GM13976 (cell line): ENCODE results near the gene FREM2.

ENCODE experiments used
- DNase-seq: peaks from one replicate; pipeline ENCODE4 v3.0.0; 2012; ENCODE audit warnings: low spot score
- in situ Hi-C: fragments of 300-500 bp; cut with MboI; formaldehyde crosslinking; loops from one replicate; pipeline ENCODE4 v1.12.0; 2022; ENCODE audit warnings: low sequenced_read_pairs, mixed read lengths, inconsistent platforms; ENCODE audit not compliant: unreplicated experiment
- TF ChIP-seq, protein P1 (sequence below): IDR thresholded peaks from 2 replicates; pipeline ENCODE4 v1.5.1; 2012; ENCODE audit warnings: borderline replicate concordance, mild to moderate bottlenecking; ENCODE audit not compliant: insufficient read depth; ENCODE audit errors: extremely low read depth, missing control alignments, control extremely low read depth

The FREM2 gene

GRCh38 chr13:38657191-38657590 lies 29.7 kb upstream of the FREM2 start:
- in situ Hi-C loops = no loop called here
- no peak for DNase-seq
- TF ChIP-seq, protein P1, sequence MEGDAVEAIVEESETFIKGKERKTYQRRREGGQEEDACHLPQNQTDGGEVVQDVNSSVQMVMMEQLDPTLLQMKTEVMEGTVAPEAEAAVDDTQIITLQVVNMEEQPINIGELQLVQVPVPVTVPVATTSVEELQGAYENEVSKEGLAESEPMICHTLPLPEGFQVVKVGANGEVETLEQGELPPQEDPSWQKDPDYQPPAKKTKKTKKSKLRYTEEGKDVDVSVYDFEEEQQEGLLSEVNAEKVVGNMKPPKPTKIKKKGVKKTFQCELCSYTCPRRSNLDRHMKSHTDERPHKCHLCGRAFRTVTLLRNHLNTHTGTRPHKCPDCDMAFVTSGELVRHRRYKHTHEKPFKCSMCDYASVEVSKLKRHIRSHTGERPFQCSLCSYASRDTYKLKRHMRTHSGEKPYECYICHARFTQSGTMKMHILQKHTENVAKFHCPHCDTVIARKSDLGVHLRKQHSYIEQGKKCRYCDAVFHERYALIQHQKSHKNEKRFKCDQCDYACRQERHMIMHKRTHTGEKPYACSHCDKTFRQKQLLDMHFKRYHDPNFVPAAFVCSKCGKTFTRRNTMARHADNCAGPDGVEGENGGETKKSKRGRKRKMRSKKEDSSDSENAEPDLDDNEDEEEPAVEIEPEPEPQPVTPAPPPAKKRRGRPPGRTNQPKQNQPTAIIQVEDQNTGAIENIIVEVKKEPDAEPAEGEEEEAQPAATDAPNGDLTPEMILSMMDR = no peak

GRCh38 chr13:38658906-38659305 lies 28.0 kb upstream of the FREM2 start:
- no peak for DNase-seq
- in situ Hi-C loops = no loop called here
- TF ChIP-seq, protein P1 = no peak

GRCh38 chr13:38661010-38661675 lies 25.7 kb upstream of the FREM2 start:
- in situ Hi-C loops = no loop called here
- TF ChIP-seq, protein P1 = no peak

GRCh38 chr13:38662362-38662761 lies 24.5 kb upstream of the FREM2 start:
- TF ChIP-seq, protein P1 = no peak
- in situ Hi-C loops = no loop called here
- DNase-seq = no peak

More at GRCh38 chr13:38661010-38661675, 25.7 kb upstream of the FREM2 start:
- no peak for DNase-seq

DNA sequence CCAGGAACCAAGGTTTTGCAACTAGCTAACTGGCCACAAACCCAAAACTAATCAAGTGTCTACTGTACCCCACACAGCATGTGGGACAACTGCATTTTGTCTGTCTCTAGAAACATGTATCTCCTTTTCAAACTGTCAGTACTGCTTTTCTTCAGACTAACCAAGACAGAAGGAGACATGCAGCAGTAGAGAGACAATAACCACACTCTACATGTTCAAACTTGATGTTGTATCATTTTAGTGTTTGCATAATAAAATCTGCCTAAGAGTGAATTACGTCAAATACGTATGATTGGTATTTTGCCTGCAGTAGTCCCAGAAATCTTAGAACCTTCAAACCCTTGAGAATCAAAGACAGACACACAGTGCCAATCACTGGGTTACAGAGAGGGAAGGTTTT lies 22.0 kb upstream of the FREM2 start:
- in situ Hi-C loops = no loop called here
- TF ChIP-seq, protein P1 = no peak
- no peak for DNase-seq

GRCh38 chr13:38667526-38668109 lies 19.3 kb upstream of the FREM2 start:
- TF ChIP-seq, protein P1 = no peak
- DNase-seq = no peak
- in situ Hi-C loops = no loop called here
